Measurements from ENCODE around the gene SASH1. TPM values are rescaled to one million over a fixed set of nuclear protein-coding genes. Genes with fewer than 3 reads are reported as not detected.

Gene SASH1
- total RNA-seq, 1 experiment from 2014 or later, result 11.7 TPM

GRCh38 chr6:148465670-148466069 is 123.0 kb downstream of the SASH1 start (continued):
- no peak for TF ChIP-seq CTCF (IDR thresholded peaks at IDR 0.05 in 2 of 3, conservative IDR thresholded peaks at IDR 0.05 in 1 of 3; ENCODE audit: borderline replicate concordance in 1 of 3, insufficient read depth in 1 of 3, low read depth in 2 of 3, low read length in 2 of 3)
- TF ChIP-seq RAD21 (IDR thresholded peaks at IDR 0.05; ENCODE audit: low read depth), result no peak
- TF ChIP-seq FOSL1 (IDR thresholded peaks at IDR 0.05; ENCODE audit: low read depth), result no peak
- TF ChIP-seq POLR2AphosphoS5 (IDR thresholded peaks at IDR 0.05; ENCODE audit: low read depth, low read length), result no peak
- TF ChIP-seq CEBPB (IDR thresholded peaks at IDR 0.05; ENCODE audit: low read depth), result no peak
- no peak for TF ChIP-seq YY1 (IDR thresholded peaks at IDR 0.05; ENCODE audit: extremely low read depth, insufficient replicate concordance, low read depth, low read length)

- H4K20me1 ChIP-seq (ENCODE audit: insufficient read depth), result no peaks in the 10 kb centered on the region
- H3K9me3 ChIP-seq (ENCODE audit: control insufficient read depth in 1 of 2, insufficient read depth in 1 of 2, low read depth in 1 of 2, low read length in 2 of 2), result no peaks in the 10 kb centered on the region
- H3K9ac ChIP-seq (ENCODE audit: low read length), result no peak overlapping the region
- ATAC-seq (peak; percentile 67), DNase-seq (ENCODE audit: low read depth, low spot score) (no peak)
- RAD21 ChIA-PET (ENCODE audit: low non-redundant PET in 1 of 2, low total read pairs in 2 of 2, uncharacterized antibody in 2 of 2, unreplicated experiment in 2 of 2), result interaction anchor here in 1 of 2 experiments (0.6 kb wide), 1 partner anchor 21 kb away, joined by 4 read pairs; no protein-coding TSS in a partner anchor
- no peak overlapping the region for H2AFZ ChIP-seq (ENCODE audit: low read depth, low read length, poor library complexity, severe bottlenecking)
- no peaks in the 10 kb centered on the region for H3K27me3 ChIP-seq (ENCODE audit: insufficient read depth, low read length)
- H3K4me1 ChIP-seq (ENCODE audit: control insufficient read depth in 1 of 2, insufficient read depth in 2 of 2, low read length in 2 of 2), result no peaks in the 10 kb centered on the region
- intact Hi-C loops (cut with micrococcal nuclease), result no loop called here
- TF ChIP-seq ATF3 (IDR thresholded peaks at IDR 0.05), result no peak
- TF ChIP-seq CTCF (IDR thresholded peaks at IDR 0.05 in 2 of 3, conservative IDR thresholded peaks at IDR 0.05 in 1 of 3; ENCODE audit: borderline replicate concordance in 1 of 3, insufficient read depth in 1 of 3, low read depth in 2 of 3, low read length in 2 of 3), result 0 out of 6 replicates have a peak, but pooled peaks of 1 of the 3 experiments have one; percentile 3
- H3K36me3 ChIP-seq (ENCODE audit: control insufficient read depth in 1 of 2, insufficient read depth in 2 of 2, low read length in 2 of 2), result no peaks in the 10 kb centered on the region
- H3K27ac ChIP-seq (ENCODE audit: low read depth, low read length), result no peak overlapping the region
- H3K4me2 ChIP-seq (ENCODE audit: low read length), result no peak overlapping the region
- no peak overlapping the region for H3K4me3 ChIP-seq (replicated peaks in 1 of 2; ENCODE audit: low read depth in 1 of 2, low read length in 2 of 2)
- no TSS peak for BruUV-seq (replicated peaks)
- POLR2A ChIA-PET, result no interaction called here
- no peaks in the 10 kb centered on the region for H3K79me2 ChIP-seq (ENCODE audit: insufficient read depth, low read length)
- CTCF ChIA-PET, result interaction anchor here (0.8 to 2.6 kb wide), 3 partner anchors 289 to 959 kb away, joined by 3 to 18 read pairs (median 8); no protein-coding TSS in a partner anchor
- H3K9me2 ChIP-seq (ENCODE audit: insufficient read depth), result no peaks in the 10 kb centered on the region
These were observed 123.5 kb downstream of the SASH1 start for GRCh38 chr6:148466158-148466557.
